ENCODE measurements around the gene MEF2A. TPM values are rescaled to one million over a fixed set of nuclear protein-coding genes. Genes with fewer than 3 reads are reported as not detected.

Gene MEF2A
- total RNA-seq, 1 experiment from 2014 or later, result 29.6 TPM

DNA sequence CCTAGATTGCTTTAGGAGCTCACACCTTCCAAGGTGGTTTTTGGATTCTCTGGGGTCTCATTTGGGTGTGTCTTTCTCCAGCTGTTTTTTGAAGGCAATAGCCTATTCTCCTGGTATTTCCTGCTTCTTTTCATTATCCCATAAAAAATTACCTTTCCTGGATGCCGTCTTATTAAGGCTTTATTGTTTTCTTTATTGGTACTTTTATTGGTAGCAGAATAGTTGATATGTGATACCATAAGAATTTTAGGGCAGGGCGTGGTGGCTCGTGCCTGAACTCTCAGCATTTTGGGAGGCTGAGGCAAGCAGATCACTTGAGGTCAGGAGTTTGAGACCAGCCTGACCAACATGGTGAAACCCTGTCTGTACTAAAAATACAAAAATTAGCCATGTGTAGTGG, 18.3 kb upstream of the MEF2A start:
- Histone ChIP-seq H3K4me3 (replicated peaks in 1 of 2; ENCODE audit: low read depth in 1 of 2, low read length in 2 of 2) (no peak overlapping the region), H2AFZ (ENCODE audit: low read depth, low read length, poor library complexity, severe bottlenecking) (no peak overlapping the region), H3K27ac (ENCODE audit: low read depth, low read length) (no peak overlapping the region), H3K4me1 (ENCODE audit: control insufficient read depth in 1 of 2, insufficient read depth in 2 of 2, low read length in 2 of 2) (no peaks in the 10 kb centered on the region), H4K20me1 (ENCODE audit: insufficient read depth) (no peaks in the 10 kb centered on the region), H3K9me2 (ENCODE audit: insufficient read depth) (no peaks in the 10 kb centered on the region), H3K4me2 (ENCODE audit: low read length) (no peak overlapping the region), H3K9me3 (ENCODE audit: control insufficient read depth in 1 of 2, insufficient read depth in 1 of 2, low read depth in 1 of 2, low read length in 2 of 2) (no peaks in the 10 kb centered on the region), H3K9ac (ENCODE audit: low read length) (no peak overlapping the region), H3K36me3 (ENCODE audit: control insufficient read depth in 1 of 2, insufficient read depth in 2 of 2, low read length in 2 of 2) (no peaks in the 10 kb centered on the region), H3K27me3 (ENCODE audit: insufficient read depth, low read length) (no peaks in the 10 kb centered on the region), H3K79me2 (ENCODE audit: insufficient read depth, low read length) (no peaks in the 10 kb centered on the region)
- ATAC-seq (no peak), DNase-seq (ENCODE audit: low read depth, low spot score) (no peak)
- no TSS peak for BruUV-seq (replicated peaks)
- CTCF ChIA-PET, result no interaction called here
- intact Hi-C loops (cut with micrococcal nuclease), result no loop called here
- POLR2A ChIA-PET, result no interaction called here
- no peak for TF ChIP-seq ELF1 (IDR thresholded peaks at IDR 0.05; ENCODE audit: borderline replicate concordance, low read depth)
- no peak for TF ChIP-seq CBX3 (IDR thresholded peaks at IDR 0.05; ENCODE audit: low read depth)
- TF ChIP-seq EZH2phosphoT487 (IDR thresholded peaks at IDR 0.05; ENCODE audit: borderline replicate concordance), result no peak
- no peak for TF ChIP-seq ZFX (IDR thresholded peaks at IDR 0.05)
- no peak for TF ChIP-seq TCF7L2 (IDR thresholded peaks at IDR 0.05; ENCODE audit: borderline replicate concordance, extremely low read depth, insufficient read depth, insufficient read length)
- TF ChIP-seq JUND (IDR thresholded peaks at IDR 0.05), result no peak
- TF ChIP-seq, protein P1, sequence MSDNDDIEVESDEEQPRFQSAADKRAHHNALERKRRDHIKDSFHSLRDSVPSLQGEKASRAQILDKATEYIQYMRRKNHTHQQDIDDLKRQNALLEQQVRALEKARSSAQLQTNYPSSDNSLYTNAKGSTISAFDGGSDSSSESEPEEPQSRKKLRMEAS (IDR thresholded peaks at IDR 0.05), result no peak
- RAD21 ChIA-PET (ENCODE audit: low non-redundant PET in 1 of 2, low total read pairs in 2 of 2, uncharacterized antibody in 2 of 2, unreplicated experiment in 2 of 2), result no interaction called here

DNA sequence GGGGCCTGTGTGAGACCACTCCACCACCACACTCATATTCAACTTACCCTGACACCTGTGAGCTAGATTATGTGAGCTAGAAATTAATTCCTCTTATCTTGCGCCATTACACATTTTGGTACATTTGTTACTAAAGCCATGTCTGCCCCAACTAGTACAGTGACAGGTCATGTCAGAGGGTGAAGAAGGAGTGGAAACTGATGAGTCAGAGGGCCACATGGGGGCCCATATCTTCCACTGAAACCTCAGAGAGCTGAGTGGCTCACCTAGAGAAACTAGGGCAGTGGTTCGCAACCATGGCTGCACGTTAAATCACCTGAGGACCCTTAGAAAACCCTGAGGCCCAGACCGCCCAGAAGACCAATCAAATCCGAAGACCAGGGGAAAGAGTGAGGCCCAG, 15.7 kb upstream of the MEF2A start:
- Histone ChIP-seq H3K4me3 (replicated peaks in 1 of 2; ENCODE audit: low read depth in 1 of 2, low read length in 2 of 2) (no peak overlapping the region), H3K79me2 (ENCODE audit: insufficient read depth, low read length) (no peaks in the 10 kb centered on the region), H3K36me3 (ENCODE audit: control insufficient read depth in 1 of 2, insufficient read depth in 2 of 2, low read length in 2 of 2) (no peaks in the 10 kb centered on the region), H3K27me3 (ENCODE audit: insufficient read depth, low read length) (no peaks in the 10 kb centered on the region), H4K20me1 (ENCODE audit: insufficient read depth) (no peaks in the 10 kb centered on the region), H3K9ac (ENCODE audit: low read length) (no peak overlapping the region), H3K4me1 (ENCODE audit: control insufficient read depth in 1 of 2, insufficient read depth in 2 of 2, low read length in 2 of 2) (no peaks in the 10 kb centered on the region), H3K27ac (ENCODE audit: low read depth, low read length) (no peak overlapping the region), H3K9me2 (ENCODE audit: insufficient read depth) (no peaks in the 10 kb centered on the region), H3K4me2 (ENCODE audit: low read length) (no peak overlapping the region), H2AFZ (ENCODE audit: low read depth, low read length, poor library complexity, severe bottlenecking) (no peak overlapping the region), H3K9me3 (ENCODE audit: control insufficient read depth in 1 of 2, insufficient read depth in 1 of 2, low read depth in 1 of 2, low read length in 2 of 2) (no peaks in the 10 kb centered on the region)
- CTCF ChIA-PET, result no interaction called here
- RAD21 ChIA-PET (ENCODE audit: low non-redundant PET in 1 of 2, low total read pairs in 2 of 2, uncharacterized antibody in 2 of 2, unreplicated experiment in 2 of 2), result no interaction called here
- intact Hi-C loops (cut with micrococcal nuclease), result no loop called here
- DNase-seq (ENCODE audit: low read depth, low spot score), result no peak
- POLR2A ChIA-PET, result no interaction called here
- no peak for TF ChIP-seq YY1 (IDR thresholded peaks at IDR 0.05; ENCODE audit: extremely low read depth, insufficient replicate concordance, low read depth, low read length)
- no peak for TF ChIP-seq ELF1 (IDR thresholded peaks at IDR 0.05; ENCODE audit: borderline replicate concordance, low read depth)
- TF ChIP-seq CEBPB (IDR thresholded peaks at IDR 0.05; ENCODE audit: low read depth), result no peak
- TF ChIP-seq TCF7L2 (IDR thresholded peaks at IDR 0.05; ENCODE audit: borderline replicate concordance, extremely low read depth, insufficient read depth, insufficient read length), result no peak
- no peak for TF ChIP-seq SRF (IDR thresholded peaks at IDR 0.05; ENCODE audit: low read depth)
- TF ChIP-seq ZFX (IDR thresholded peaks at IDR 0.05), result no peak
- TF ChIP-seq, protein P1 (IDR thresholded peaks at IDR 0.05), result no peak
- no peak for TF ChIP-seq POLR2A (IDR thresholded peaks at IDR 0.05; ENCODE audit: borderline replicate concordance, extremely low read depth, insufficient read depth, insufficient read length)
- no peak for TF ChIP-seq RAD21 (IDR thresholded peaks at IDR 0.05; ENCODE audit: low read depth)
- TF ChIP-seq, protein P2, sequence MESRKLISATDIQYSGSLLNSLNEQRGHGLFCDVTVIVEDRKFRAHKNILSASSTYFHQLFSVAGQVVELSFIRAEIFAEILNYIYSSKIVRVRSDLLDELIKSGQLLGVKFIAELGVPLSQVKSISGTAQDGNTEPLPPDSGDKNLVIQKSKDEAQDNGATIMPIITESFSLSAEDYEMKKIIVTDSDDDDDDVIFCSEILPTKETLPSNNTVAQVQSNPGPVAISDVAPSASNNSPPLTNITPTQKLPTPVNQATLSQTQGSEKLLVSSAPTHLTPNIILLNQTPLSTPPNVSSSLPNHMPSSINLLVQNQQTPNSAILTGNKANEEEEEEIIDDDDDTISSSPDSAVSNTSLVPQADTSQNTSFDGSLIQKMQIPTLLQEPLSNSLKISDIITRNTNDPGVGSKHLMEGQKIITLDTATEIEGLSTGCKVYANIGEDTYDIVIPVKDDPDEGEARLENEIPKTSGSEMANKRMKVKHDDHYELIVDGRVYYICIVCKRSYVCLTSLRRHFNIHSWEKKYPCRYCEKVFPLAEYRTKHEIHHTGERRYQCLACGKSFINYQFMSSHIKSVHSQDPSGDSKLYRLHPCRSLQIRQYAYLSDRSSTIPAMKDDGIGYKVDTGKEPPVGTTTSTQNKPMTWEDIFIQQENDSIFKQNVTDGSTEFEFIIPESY (IDR thresholded peaks at IDR 0.05; ENCODE audit: extremely low read depth, insufficient replicate concordance, low read length), result no peak
- no TSS peak for BruUV-seq (replicated peaks)
- no peak for ATAC-seq
